Keratinocyte (primary cell): ENCODE results near the gene ZFAND5. TPM values are rescaled to one million over a fixed set of nuclear protein-coding genes. Genes with fewer than 3 reads are reported as not detected.

ENCODE experiments used
- DNase-seq: peaks from one replicate; pipeline ENCODE4 v3.0.0-alpha.2; 2011; ENCODE audit warnings: low read depth, missing footprints, low spot score
- FAIRE-seq: peaks from 2 replicates; lab custom pipeline; 2011; peaks lifted over from hg19 to GRCh38; lab: Jason Lieb, UNC
- H2AFZ ChIP-seq: 2 replicates; pipeline ENCODE4 v1.6.0; 2012; ENCODE audit warnings: low read length, control low read depth, inconsistent platforms; ENCODE audit not compliant: control insufficient read depth
- H3K27ac ChIP-seq: 2 replicates; pipeline ENCODE4 v1.5.1; 2011; ENCODE audit warnings: low read length; ENCODE audit not compliant: control insufficient read depth, insufficient read depth
- H3K27me3 ChIP-seq: 3 replicates; pipeline ENCODE4 v1.6.0; 2011; ENCODE audit warnings: low read length; ENCODE audit not compliant: control insufficient read depth, insufficient read depth; ENCODE audit errors: extremely low read depth
- H3K36me3 ChIP-seq, 2 experiments: 2 replicates in 1 of 2; 3 replicates in 1 of 2; pipeline ENCODE4 v1.5.1; 2011; ENCODE audit warnings: low read length in 2 of 2, mild to moderate bottlenecking in 1 of 2; ENCODE audit not compliant: control insufficient read depth in 2 of 2, insufficient read depth in 2 of 2; ENCODE audit errors: extremely low read depth in 1 of 2
- H3K4me1 ChIP-seq: 3 replicates; pipeline ENCODE4 v1.5.1; 2011; ENCODE audit warnings: low read length; ENCODE audit not compliant: control insufficient read depth, insufficient read depth; ENCODE audit errors: extremely low read depth
- H3K4me2 ChIP-seq: 3 replicates; pipeline ENCODE4 v1.6.0; 2011; ENCODE audit warnings: low read depth, low read length; ENCODE audit not compliant: control insufficient read depth, insufficient read depth; ENCODE audit errors: extremely low read depth
- H3K4me3 ChIP-seq, 3 experiments: fragments of 200-600 bp in 1 of 3; sonication (generic) in 1 of 3; 2 replicates in 2 of 3; 3 replicates in 1 of 3; pipeline ENCODE4 v1.5.1; 2011 to 2016; ENCODE audit warnings: low read length in 3 of 3, mild to moderate bottlenecking in 3 of 3, control low read depth in 2 of 3, inconsistent platforms in 1 of 3, low read depth in 1 of 3, mixed read lengths in 1 of 3, mixed run types in 1 of 3, moderate library complexity in 1 of 3; ENCODE audit not compliant: control insufficient read depth in 2 of 3, insufficient read depth in 2 of 3; ENCODE audit errors: extremely low read depth in 1 of 3
- H3K79me2 ChIP-seq: 2 replicates; pipeline ENCODE4 v1.6.0; 2012; ENCODE audit warnings: low read length; ENCODE audit not compliant: control insufficient read depth, insufficient read depth
- H3K9ac ChIP-seq: 3 replicates; pipeline ENCODE4 v1.6.0; 2011; ENCODE audit warnings: low read length; ENCODE audit not compliant: control insufficient read depth, insufficient read depth; ENCODE audit errors: extremely low read depth
- H3K9me1 ChIP-seq: 3 replicates; pipeline ENCODE4 v1.6.0; 2011; ENCODE audit warnings: low read length; ENCODE audit not compliant: control insufficient read depth, insufficient read depth; ENCODE audit errors: extremely low read depth
- H3K9me3 ChIP-seq: 2 replicates; pipeline ENCODE4 v1.5.1; 2012; ENCODE audit warnings: low read depth, low read length; ENCODE audit not compliant: control insufficient read depth
- H4K20me1 ChIP-seq: 3 replicates; pipeline ENCODE4 v1.6.0; 2011; ENCODE audit warnings: low read length; ENCODE audit not compliant: control insufficient read depth, insufficient read depth; ENCODE audit errors: extremely low read depth
- EZH2 ChIP-seq: IDR thresholded peaks from one replicate; pipeline ENCODE4 v1.6.1; 2012; ENCODE audit warnings: inconsistent platforms, mild to moderate bottlenecking, low read length, moderate library complexity
- dilution Hi-C: fragments of 300-500 bp; cut with MboI; formaldehyde crosslinking; loops from one replicate; pipeline ENCODE4 v1.7.0; 2020; ENCODE audit warnings: low sequenced_read_pairs; ENCODE audit not compliant: extremely low pct_ligation_motif_present
- polyA plus RNA-seq, 5 experiments: library from polyadenylated mRNA; depleted of rRNA in 3 of 5; stranded (reverse) in 3 of 5; stranded (forward) in 1 of 5; unstranded in 1 of 5; fragments of >200 nt; gene quantifications; 1 replicate in 1 of 5; 2 replicates in 3 of 5; 3 replicates in 1 of 5; pipeline versions ENCODE4 v1.2.1 to v1.2.3, GENCODE V29; 2011 to 2012; ENCODE audit warnings: missing spikeins in 2 of 5, low read depth in 1 of 5, low replicate concordance in 1 of 5
- TF ChIP-seq, protein P1 (sequence below), 3 experiments: IDR thresholded peaks in 1 of 3; conservative IDR thresholded peaks in 1 of 3; optimal IDR thresholded peaks in 1 of 3; 2 replicates in 2 of 3; 3 replicates in 1 of 3; pipeline versions ENCODE3 to v1.5.1; 2011; ENCODE audit warnings: low read length in 3 of 3, mild to moderate bottlenecking in 3 of 3, moderate library complexity in 2 of 3, control low read depth in 1 of 3, inconsistent platforms in 1 of 3; ENCODE audit not compliant: insufficient read depth in 2 of 3; ENCODE audit errors: extremely low read depth in 1 of 3

Gene ZFAND5
- polyA plus RNA-seq, 1 donor (not counting 4 experiments of a cell fraction or from before 2014, with no cell fraction given) = 67.9 TPM

DNA sequence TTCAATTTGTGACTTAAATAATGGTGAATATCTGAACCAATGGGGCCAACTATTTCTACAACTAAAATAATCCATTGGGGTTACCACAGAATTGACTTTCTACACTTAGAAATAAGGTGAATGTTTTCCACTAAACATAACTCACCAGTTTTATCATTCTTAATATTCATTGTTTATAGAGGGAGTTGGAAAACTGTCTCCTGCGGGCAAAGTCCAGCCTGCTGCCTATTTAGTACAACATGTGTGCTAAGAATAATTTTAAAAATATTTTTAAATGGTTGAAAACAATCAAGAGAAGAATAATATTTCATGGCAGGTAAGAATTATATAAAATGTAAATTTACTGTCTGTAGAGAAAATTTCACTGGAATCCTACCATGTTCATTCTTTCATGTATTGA lies 45.2 kb upstream of the ZFAND5 start:
- Histone ChIP-seq H3K9me1 (no peaks in the 10 kb centered on the region), H2AFZ (no peak overlapping the region), H3K9me3 (no peaks in the 10 kb centered on the region), H3K4me2 (no peak overlapping the region), H3K9ac (no peak overlapping the region), H3K4me1 (peaks cover 3% of the 10 kb centered on the region), H3K27me3 (no peaks in the 10 kb centered on the region), H3K4me3 (no peak overlapping the region), H3K27ac (no peak overlapping the region), H4K20me1 (no peaks in the 10 kb centered on the region), H3K36me3 (no peaks in the 10 kb centered on the region), H3K79me2 (no peaks in the 10 kb centered on the region)
- no peak for DNase-seq
- no peak for FAIRE-seq
- TF ChIP-seq EZH2 = no peak
- TF ChIP-seq, protein P1, sequence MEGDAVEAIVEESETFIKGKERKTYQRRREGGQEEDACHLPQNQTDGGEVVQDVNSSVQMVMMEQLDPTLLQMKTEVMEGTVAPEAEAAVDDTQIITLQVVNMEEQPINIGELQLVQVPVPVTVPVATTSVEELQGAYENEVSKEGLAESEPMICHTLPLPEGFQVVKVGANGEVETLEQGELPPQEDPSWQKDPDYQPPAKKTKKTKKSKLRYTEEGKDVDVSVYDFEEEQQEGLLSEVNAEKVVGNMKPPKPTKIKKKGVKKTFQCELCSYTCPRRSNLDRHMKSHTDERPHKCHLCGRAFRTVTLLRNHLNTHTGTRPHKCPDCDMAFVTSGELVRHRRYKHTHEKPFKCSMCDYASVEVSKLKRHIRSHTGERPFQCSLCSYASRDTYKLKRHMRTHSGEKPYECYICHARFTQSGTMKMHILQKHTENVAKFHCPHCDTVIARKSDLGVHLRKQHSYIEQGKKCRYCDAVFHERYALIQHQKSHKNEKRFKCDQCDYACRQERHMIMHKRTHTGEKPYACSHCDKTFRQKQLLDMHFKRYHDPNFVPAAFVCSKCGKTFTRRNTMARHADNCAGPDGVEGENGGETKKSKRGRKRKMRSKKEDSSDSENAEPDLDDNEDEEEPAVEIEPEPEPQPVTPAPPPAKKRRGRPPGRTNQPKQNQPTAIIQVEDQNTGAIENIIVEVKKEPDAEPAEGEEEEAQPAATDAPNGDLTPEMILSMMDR (optimal IDR thresholded peaks at IDR 0.05 in 1 of 3, IDR thresholded peaks at IDR 0.05 in 1 of 3, conservative IDR thresholded peaks at IDR 0.05 in 1 of 3; ENCODE audit: extremely low read depth in 1 of 3, insufficient read depth in 2 of 3, low read length in 3 of 3) = no peak
- dilution Hi-C loops = no loop called here

DNA sequence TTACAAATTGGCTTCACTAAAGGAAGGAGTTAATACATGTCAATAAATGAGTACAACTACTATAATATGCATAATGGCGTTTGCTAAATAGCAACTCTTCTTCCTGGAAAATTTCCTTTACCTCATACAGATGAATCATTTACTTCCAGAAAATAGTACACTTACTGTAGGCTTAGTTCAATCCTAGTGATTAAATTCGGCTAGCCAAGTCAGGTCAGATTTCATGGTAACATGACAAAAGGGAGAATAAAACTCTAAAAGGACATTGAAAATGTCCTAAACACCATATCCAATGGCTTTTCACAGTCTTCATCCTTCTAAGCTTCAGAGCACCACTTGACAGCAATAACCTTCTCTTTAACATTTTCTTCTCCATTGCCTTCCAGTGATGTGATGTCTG lies 42.1 kb upstream of the ZFAND5 start:
- no peaks in the 10 kb centered on the region for H3K9me1 ChIP-seq
- no peaks in the 10 kb centered on the region for H3K9me3 ChIP-seq
- DNase-seq = no peak
- FAIRE-seq = no peak
- H3K27ac ChIP-seq = no peak overlapping the region
- H3K4me1 ChIP-seq = peaks cover 3% of the 10 kb centered on the region
- no peak overlapping the region for H3K9ac ChIP-seq
- peak overlapping the region; percentile 67 for H2AFZ ChIP-seq
- dilution Hi-C loops = no loop called here
- H3K4me3 ChIP-seq = no peak overlapping the region
- no peaks in the 10 kb centered on the region for H3K36me3 ChIP-seq
- H4K20me1 ChIP-seq = no peaks in the 10 kb centered on the region
- H3K27me3 ChIP-seq = no peaks in the 10 kb centered on the region
- no peaks in the 10 kb centered on the region for H3K79me2 ChIP-seq
- no peak for TF ChIP-seq EZH2
- TF ChIP-seq, protein P1 (optimal IDR thresholded peaks at IDR 0.05 in 1 of 3, IDR thresholded peaks at IDR 0.05 in 1 of 3, conservative IDR thresholded peaks at IDR 0.05 in 1 of 3; ENCODE audit: extremely low read depth in 1 of 3, insufficient read depth in 2 of 3, low read length in 3 of 3) = no peak
- H3K4me2 ChIP-seq = no peak overlapping the region
